GM12878 (cell line): ENCODE data around the gene SVBP. TPM values are rescaled to one million over a fixed set of nuclear protein-coding genes. Genes with fewer than 3 reads are reported as not detected.
A peak's percentile ranks its signal among the peaks of the same experiment; 100 is the strongest.

ENCODE experiments used
- ATAC-seq: fragments of 200-7000 bp; cut with Tn5 transposase; 3 replicates; pipeline ENCODE4 v1.9.1; 2020; ENCODE audit warnings: mild to moderate bottlenecking, moderate library complexity
- BruUV-seq: library from RNA; stranded (reverse); fragments of 400-500 nt; replicated peaks from 2 replicates; lab custom pipeline; 2021; lab: Mats Ljungman, UMichigan
- CTCF ChIA-PET: fragments of 300-600 bp; sonication (Branson Sonifier 250); formaldehyde crosslinking; extraction: SDS; loops from one replicate; lab custom pipeline; 2021; ENCODE audit warnings: inconsistent platforms; lab: Yijun Ruan, JAX
- POLR2A ChIA-PET: fragments of 350-600 bp; formaldehyde crosslinking; extraction: SDS; loops from one replicate; lab custom pipeline; 2021; ENCODE audit warnings: inconsistent platforms; lab: Charles Lee
- RAD21 ChIA-PET: fragments of 300-600 bp; sonication (Branson Sonifier 250); formaldehyde crosslinking; loops from one replicate; lab custom pipeline; 2023; ENCODE audit warnings: antibody characterized with exemption; ENCODE audit not compliant: unreplicated experiment; lab: Charles Lee
- SMC1A ChIA-PET: fragments of 300-600 bp; sonication (Branson Sonifier 250); formaldehyde crosslinking; loops from one replicate; lab custom pipeline; 2023; ENCODE audit not compliant: unreplicated experiment, uncharacterized antibody; lab: Charles Lee
- DNase-seq: peaks from one replicate; pipeline ENCODE4 v3.0.0-alpha.2; 2011; ENCODE audit warnings: low read depth, low spot score
- FAIRE-seq: peaks from 3 replicates; lab custom pipeline; 2011; peaks lifted over from hg19 to GRCh38; lab: Jason Lieb, UNC
- H2AFZ ChIP-seq: 2 replicates; pipeline ENCODE4 v1.6.0; 2011; ENCODE audit warnings: low read depth, low read length, control low read depth; ENCODE audit not compliant: control insufficient read depth
- H3K27ac ChIP-seq: 2 replicates; pipeline ENCODE4 v1.5.1; 2011; ENCODE audit warnings: control low read depth; ENCODE audit not compliant: control insufficient read depth, insufficient read depth
- H3K27me3 ChIP-seq, 2 experiments: replicated peaks in 1 of 2; 2 replicates each; pipeline versions ENCODE4 v1.6.0 to v1.6.1; 2011; ENCODE audit warnings: low read length in 1 of 2; ENCODE audit not compliant: control insufficient read depth in 2 of 2, insufficient read depth in 2 of 2
- H3K36me3 ChIP-seq, 2 experiments: 2 replicates each; pipeline ENCODE4 v1.5.1; 2011; ENCODE audit warnings: low read length in 1 of 2; ENCODE audit not compliant: control insufficient read depth in 2 of 2, insufficient read depth in 2 of 2
- H3K4me1 ChIP-seq: 2 replicates; pipeline ENCODE4 v1.6.1; 2011; ENCODE audit warnings: mild to moderate bottlenecking, low read length, moderate library complexity, mixed read lengths; ENCODE audit not compliant: control insufficient read depth, insufficient read depth
- H3K4me2 ChIP-seq: 2 replicates; pipeline ENCODE4 v1.6.0; 2011; ENCODE audit warnings: control low read depth; ENCODE audit not compliant: control insufficient read depth, insufficient read depth
- H3K4me3 ChIP-seq: fragments of 200-600 bp; sonication (generic); 2 replicates; pipeline ENCODE4 v1.5.1; 2016
- H3K79me2 ChIP-seq: 2 replicates; pipeline ENCODE4 v1.6.0; 2011; ENCODE audit warnings: low read length; ENCODE audit not compliant: control insufficient read depth, insufficient read depth
- H3K9ac ChIP-seq: 2 replicates; pipeline ENCODE4 v1.8.0; 2011; ENCODE audit warnings: low read length, control low read depth, mixed read lengths; ENCODE audit not compliant: control insufficient read depth, insufficient read depth
- H3K9me3 ChIP-seq: replicated peaks from 3 replicates; pipeline ENCODE4 v1.5.1; 2011; ENCODE audit warnings: mild to moderate bottlenecking, low read length; ENCODE audit not compliant: control insufficient read depth, insufficient read depth
- H4K20me1 ChIP-seq: 2 replicates; pipeline ENCODE4 v1.6.0; 2011; ENCODE audit not compliant: control insufficient read depth, insufficient read depth
- POLR2A ChIP-seq: IDR thresholded peaks from 2 replicates; pipeline ENCODE4 v1.6.1; 2011; ENCODE audit warnings: low read depth, mild to moderate bottlenecking, low read length
- ZZZ3 ChIP-seq: IDR thresholded peaks from 2 replicates; pipeline ENCODE4 v1.6.1; 2011; ENCODE audit warnings: low read depth; ENCODE audit not compliant: control insufficient read depth, insufficient read length
- WGBS: methylation state at CpG from one replicate; pipeline ENCODE4 v1.1.6; 2016; ENCODE audit warnings: low lambda C conversion rate; ENCODE audit not compliant: insufficient replicate concordance, insufficient coverage; ENCODE audit errors: missing lambda C conversion rate; 5-methylcytosine and 5-hydroxymethylcytosine counted together
- in situ Hi-C: fragments of 300-500 bp; cut with MboI; formaldehyde crosslinking; loops from 9 replicates; pipeline ENCODE4 v1.14.3; 2018; ENCODE audit warnings: mixed read lengths
- intact Hi-C: fragments of 100-400 bp; cut with micrococcal nuclease; formaldehyde crosslinking; loops from one replicate; pipeline ENCODE4 v1.14.2; 2022; ENCODE audit not compliant: unreplicated experiment
- polyA plus RNA-seq, 11 experiments: library from polyadenylated mRNA; depleted of rRNA in 4 of 11; unstranded in 6 of 11; stranded (reverse) in 5 of 11; fragments of >200 nt; fragmentation: Nextera tagmentation in 4 of 11; fragmentation: Illumina TruSeq in 1 of 11; extraction: Ambion mirVana in 4 of 11; extraction: Trizol in 1 of 11; gene quantifications; 1 replicate in 1 of 11; 2 replicates in 10 of 11; pipeline versions ENCODE4 v1.2.1 to v1.2.3, GENCODE V29; 2011 to 2016; ENCODE audit warnings: inconsistent platforms in 2 of 11, missing spikeins in 2 of 11, low read depth in 1 of 11
- total RNA-seq, 4 experiments: library from RNA; depleted of rRNA in 3 of 4; stranded (reverse); fragments of >200 nt in 3 of 4; fragmentation: Illumina TruSeq in 1 of 4; extraction: Trizol in 1 of 4; gene quantifications; 2 replicates each; pipeline versions ENCODE4 v1.2.1 to v1.2.3, GENCODE V29; 2013 to 2021
- TF ChIP-seq, protein P1 (sequence below): fragments of 450-650 bp; IDR thresholded peaks from 2 replicates; pipeline ENCODE4 v1.6.1; 2016; ENCODE audit warnings: mild to moderate bottlenecking, moderate library complexity, borderline replicate concordance

SVBP gene
- total and polyA plus RNA-seq, 10 of the 15 experiments (the other 5 are each of a cell fraction or from before 2014, with no cell fraction given) = 12.6 to 29.5 (median 19.8) TPM

DNA sequence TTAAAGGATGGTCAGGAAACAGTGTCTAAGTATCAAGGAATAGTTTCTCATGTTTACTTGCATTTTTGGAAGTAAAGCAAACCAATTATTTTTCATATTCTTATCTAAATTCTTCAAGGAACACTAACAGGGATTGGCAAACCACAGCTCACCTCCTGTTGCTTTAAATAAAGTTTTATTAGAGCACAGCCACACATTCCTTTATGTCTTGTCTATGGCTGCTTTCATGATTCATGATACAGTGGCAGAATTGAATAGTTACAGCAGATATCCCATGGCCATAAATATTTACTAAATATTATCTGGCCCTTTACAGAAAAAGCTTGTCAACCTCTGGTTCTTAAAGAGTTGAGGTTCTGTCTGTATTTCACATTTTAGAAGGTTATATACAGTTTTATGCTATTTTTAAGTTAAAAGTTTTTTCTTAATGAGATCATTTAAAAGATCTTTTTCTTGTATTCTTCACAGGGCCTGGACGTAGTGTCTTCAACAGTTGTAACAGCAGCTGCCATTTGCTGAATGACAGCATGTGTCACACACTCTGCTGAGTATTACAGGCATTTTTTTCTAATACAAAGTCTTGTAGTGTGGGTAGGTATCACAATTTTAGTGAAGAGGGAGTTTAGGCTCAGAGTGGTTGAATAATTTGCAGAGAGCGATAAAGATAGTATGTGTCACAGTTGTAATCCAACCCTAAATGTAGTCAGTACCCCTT lies 31.8 kb upstream of the SVBP start:
- H3K4me3 ChIP-seq = 0 out of 2 replicates have a peak overlapping the region, but pooled peaks have one; percentile 97
- H3K36me3 ChIP-seq = peaks cover 8 to 10% of the 10 kb centered on the region in 2 experiments; a peak in 3 of 4 replicates
- ChIA-PET SMC1A (interaction anchor here (0.9 to 3.7 kb wide), 7 partner anchors 9 to 225 kb away, joined by 3 to 25 read pairs (median 3); no protein-coding TSS in a partner anchor), CTCF (interaction anchor here (0.6 to 1.5 kb wide), 4 partner anchors 13 to 1936 kb away, joined by 3 to 5 read pairs (median 4); no protein-coding TSS in a partner anchor), POLR2A (interaction anchor here (1.2 to 4.8 kb wide), 3 partner anchors 33 to 166 kb away, joined by 5 to 53 read pairs (median 5); partner anchors contain the start of genes C1orf50, P3H1 and YBX1), RAD21 (interaction anchor here (0.6 to 3.5 kb wide), 5 partner anchors 31 to 1096 kb away, joined by 3 to 18 read pairs (median 6); partner anchors contain the start of genes C1orf50, ERMAP, P3H1 and SVBP)
- no peaks in the 10 kb centered on the region for H3K27me3 ChIP-seq
- peaks cover 30% of the 10 kb centered on the region for H3K79me2 ChIP-seq
- H3K9ac ChIP-seq = no peak overlapping the region
- intact Hi-C loops (loop anchor here (5.0 kb wide), 1 partner anchor 82 kb away; the partner anchor contains the start of genes C1orf50 and P3H1), in situ Hi-C loops (no loop called here)
- TF ChIP-seq ZZZ3 (no peak), POLR2A (no peak)
- TF ChIP-seq, protein P1, sequence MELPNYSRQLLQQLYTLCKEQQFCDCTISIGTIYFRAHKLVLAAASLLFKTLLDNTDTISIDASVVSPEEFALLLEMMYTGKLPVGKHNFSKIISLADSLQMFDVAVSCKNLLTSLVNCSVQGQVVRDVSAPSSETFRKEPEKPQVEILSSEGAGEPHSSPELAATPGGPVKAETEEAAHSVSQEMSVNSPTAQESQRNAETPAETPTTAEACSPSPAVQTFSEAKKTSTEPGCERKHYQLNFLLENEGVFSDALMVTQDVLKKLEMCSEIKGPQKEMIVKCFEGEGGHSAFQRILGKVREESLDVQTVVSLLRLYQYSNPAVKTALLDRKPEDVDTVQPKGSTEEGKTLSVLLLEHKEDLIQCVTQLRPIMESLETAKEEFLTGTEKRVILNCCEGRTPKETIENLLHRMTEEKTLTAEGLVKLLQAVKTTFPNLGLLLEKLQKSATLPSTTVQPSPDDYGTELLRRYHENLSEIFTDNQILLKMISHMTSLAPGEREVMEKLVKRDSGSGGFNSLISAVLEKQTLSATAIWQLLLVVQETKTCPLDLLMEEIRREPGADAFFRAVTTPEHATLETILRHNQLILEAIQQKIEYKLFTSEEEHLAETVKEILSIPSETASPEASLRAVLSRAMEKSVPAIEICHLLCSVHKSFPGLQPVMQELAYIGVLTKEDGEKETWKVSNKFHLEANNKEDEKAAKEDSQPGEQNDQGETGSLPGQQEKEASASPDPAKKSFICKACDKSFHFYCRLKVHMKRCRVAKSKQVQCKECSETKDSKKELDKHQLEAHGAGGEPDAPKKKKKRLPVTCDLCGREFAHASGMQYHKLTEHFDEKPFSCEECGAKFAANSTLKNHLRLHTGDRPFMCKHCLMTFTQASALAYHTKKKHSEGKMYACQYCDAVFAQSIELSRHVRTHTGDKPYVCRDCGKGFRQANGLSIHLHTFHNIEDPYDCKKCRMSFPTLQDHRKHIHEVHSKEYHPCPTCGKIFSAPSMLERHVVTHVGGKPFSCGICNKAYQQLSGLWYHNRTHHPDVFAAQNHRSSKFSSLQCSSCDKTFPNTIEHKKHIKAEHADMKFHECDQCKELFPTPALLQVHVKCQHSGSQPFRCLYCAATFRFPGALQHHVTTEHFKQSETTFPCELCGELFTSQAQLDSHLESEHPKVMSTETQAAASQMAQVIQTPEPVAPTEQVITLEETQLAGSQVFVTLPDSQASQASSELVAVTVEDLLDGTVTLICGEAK = peak; percentile 88
- no peaks in the 10 kb centered on the region for H4K20me1 ChIP-seq
- H3K4me1 ChIP-seq = peaks cover 6% of the 10 kb centered on the region; the same call in 1 of the 2 replicates
- ATAC-seq (no peak), DNase-seq (no peak), FAIRE-seq (no peak)
- BruUV-seq = no TSS peak
- no peak overlapping the region for H3K27ac ChIP-seq
- H3K4me2 ChIP-seq = no peak overlapping the region
- H2AFZ ChIP-seq = no peak overlapping the region
- 98% methylated on average over 2 of the region's 2 CpGs for WGBS
- no peaks in the 10 kb centered on the region; the same call in 1 of the 3 replicates for H3K9me3 ChIP-seq
